Sciatic nerve (tissue), 2 donors: ENCODE results near the gene ABL1. TPM values are rescaled to one million over a fixed set of nuclear protein-coding genes. Genes with fewer than 3 reads are reported as not detected.

Experiments used
- ATAC-seq: fragments of 200-7000 bp; cut with Tn5 transposase; one replicate; pipeline ENCODE4 v1.9.1; 2020; ENCODE audit warnings: mild to moderate bottlenecking, moderate library complexity
- DNase-seq: peaks from one replicate; pipeline ENCODE4 v3.0.0-alpha.2; 2020; ENCODE audit warnings: low spot score
- intact Hi-C: fragments of 100-400 bp; cut with DNase I; formaldehyde crosslinking; loops from one replicate; pipeline ENCODE4 v1.14.2; 2022
- total RNA-seq: library from RNA; stranded (reverse); fragmentation: NEBNext Ultra II Directional; extraction: Animal tissue kit (Norgen Biotek cat#: 25700); gene quantifications from one replicate; pipeline ENCODE4 v1.2.1, GENCODE V29; 2021
- donor health status: DM: no; HTN: no; CAD: no.
- donor health status: DM: no; HTN: no; CAD: no.

The ABL1 gene
- total RNA-seq, 1 donor from 2014 or later = 85.8 TPM

DNA sequence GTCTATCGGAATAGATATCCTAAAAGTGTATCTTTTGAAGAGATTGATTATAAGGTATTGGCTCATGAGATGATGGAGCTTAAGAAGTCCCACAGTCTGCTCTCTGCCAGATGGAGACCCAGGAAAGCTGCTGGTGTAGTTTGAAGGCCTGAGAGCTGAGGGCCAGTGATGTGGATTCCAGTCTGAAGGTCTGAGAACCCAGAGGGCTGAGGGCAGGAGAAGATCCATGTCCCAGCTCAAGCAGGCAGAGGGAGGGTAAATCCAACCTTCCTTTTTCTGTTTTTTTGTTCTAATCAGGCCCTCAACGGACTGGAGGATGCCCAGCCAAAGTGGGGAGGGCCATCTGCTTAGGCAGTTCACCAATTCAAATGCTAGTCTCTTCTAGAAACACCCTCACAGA, 11.0 kb upstream of the ABL1 start:
- DNase-seq = no peak
- intact Hi-C loops = no loop called here
- ATAC-seq = peak; percentile 35

DNA sequence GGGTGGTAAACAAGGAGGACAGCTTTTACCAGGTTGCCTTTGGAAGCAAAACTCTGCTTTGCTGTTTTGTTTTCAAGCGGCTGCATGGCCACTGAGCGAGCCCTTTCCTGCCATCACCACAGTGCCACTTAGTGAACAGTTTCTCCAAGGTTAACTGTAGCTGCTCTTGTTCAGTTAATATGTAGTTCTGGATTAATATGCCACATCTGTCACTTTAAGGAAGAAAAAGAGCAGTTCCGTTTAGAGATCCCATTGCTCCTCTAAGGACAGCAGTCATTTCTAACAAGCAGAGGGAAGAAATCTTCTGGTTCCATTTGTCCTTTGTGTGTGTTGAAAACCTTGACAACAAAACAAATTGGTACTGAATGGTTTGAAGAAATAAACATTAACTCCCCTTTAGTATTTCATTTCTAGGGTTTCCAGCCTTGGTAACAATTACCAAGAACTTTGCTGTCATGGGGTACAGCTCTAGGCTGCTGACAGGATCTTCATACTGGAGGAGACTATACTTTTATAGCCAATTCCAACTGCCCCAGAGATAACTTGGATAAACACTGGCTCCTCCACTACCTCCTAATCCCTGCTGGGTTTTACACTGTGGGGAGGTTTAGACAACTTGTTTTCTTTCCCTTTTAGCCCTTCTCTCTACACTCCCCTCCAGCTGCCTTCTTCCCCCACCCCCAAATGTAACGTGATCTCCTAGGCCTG, 10.3 kb upstream of the ABL1 start:
- intact Hi-C loops = no loop called here
- peak; percentile 95 for ATAC-seq
- DNase-seq = no peak

- ATAC-seq = no peak
- no peak for DNase-seq
- intact Hi-C loops = no loop called here
Measured at GRCh38 chr9:130825351-130825651, 9.8 kb upstream of the ABL1 start.

DNA sequence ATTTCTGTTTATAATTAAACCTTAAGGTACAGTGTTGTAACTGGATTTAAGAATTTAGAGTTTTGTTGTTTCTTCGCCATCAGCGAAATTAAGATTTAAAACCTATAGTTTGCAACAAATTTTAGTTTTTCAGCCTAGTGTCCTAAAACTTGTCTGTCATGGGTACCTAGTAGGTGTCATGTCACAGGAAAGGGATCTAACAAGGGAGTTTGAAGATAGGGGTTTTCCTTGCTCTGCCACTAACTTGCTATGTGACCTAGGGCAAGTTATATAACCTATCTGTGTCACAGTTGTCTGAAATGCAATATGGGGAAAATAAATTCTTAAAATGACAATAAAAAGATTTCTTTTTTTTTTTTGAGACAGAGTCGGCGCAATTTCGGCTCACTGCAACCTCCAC, 9.2 kb upstream of the ABL1 start:
- DNase-seq (no peak), ATAC-seq (no peak)
- intact Hi-C loops = no loop called here

DNA sequence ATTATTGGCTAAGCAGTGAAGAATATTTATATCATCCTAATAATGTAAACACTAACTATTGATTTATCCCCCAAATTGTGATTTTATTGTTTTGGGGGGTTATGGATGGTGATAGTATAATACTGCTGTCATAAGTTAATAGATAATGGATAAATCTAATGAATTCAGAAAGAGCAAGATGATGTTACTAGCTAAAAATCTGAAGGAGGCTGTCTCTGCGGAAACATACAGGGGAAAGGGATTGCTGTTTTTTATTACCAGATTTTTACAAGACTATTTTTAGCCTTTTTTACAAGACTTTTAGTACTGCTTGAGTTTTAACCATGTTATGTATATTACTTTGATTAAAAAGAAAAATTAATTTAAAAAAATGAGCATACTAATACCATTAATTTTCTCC, 5.3 kb upstream of the ABL1 start:
- ATAC-seq (no peak), DNase-seq (no peak)
- intact Hi-C loops = no loop called here

- ATAC-seq = no peak
- no peak for DNase-seq
- intact Hi-C loops = no loop called here
Measured at GRCh38 chr9:130830231-130830760, 4.8 kb upstream of the ABL1 start.

DNA sequence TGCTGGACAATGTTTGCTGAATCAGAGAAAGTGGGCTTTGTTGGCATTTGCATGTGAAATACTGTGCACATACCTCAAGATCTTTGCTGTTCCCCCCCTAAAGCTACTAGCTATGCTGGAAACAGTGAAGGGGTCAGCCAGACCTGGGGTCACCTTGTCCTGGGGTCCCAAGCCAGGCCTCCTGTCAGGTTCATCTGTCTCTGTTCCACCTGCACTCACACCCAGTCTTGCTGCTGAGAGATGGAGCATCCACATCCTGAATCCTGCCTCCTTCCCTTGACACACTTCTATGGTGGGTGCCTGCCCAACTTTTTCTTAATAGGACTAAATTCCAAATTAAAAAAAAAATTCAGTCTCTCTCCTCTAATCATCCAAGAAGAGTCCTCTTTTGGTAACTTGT, 4.0 kb upstream of the ABL1 start:
- DNase-seq = no peak
- intact Hi-C loops = no loop called here
- ATAC-seq = no peak

DNA sequence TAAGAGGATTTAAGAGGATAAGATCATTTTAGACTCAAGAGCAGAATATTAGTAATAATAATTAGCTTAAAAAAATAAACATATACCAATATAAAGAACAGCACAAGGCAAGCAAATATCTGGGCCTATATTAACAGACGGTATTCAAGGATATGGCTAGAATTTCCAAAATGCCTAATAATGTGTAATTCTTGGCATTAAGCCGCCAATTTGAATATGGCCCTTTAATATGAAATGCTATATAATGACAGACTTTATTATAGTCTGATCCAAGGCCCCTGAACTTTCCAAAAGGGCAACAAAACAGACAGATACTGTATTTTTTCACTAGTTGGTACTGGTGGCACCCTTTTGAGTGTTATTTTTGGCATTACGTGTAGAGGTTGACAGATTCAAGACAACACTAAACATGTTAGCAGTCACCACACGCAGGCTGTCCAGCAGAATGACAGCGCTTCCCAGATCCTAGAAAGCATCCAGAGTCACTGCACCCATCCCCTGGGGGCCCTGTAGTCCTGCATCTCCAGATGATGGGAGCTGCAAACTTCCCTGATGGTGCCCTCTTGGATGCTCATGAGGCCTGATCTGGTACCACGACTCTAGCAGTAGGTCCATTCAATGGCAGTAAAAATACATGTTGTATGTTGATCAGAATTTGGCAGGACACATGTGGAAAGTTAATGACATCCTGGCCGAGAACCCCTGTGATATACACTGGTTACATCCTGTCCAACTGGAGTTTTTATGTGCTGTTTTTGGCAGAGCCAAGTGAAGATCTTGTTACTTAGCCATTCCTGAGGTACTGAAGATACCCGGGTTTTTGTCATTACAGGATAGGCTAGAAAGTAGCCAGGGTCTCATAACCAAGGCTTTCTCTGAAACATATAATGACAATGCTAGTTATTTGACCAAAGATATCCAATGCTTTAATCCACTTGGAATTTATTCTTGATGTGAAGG, 1.7 kb upstream of the ABL1 start:
- DNase-seq (no peak), ATAC-seq (no peak)
- intact Hi-C loops = no loop called here

- intact Hi-C loops = no loop called here
- no peak for DNase-seq
- ATAC-seq = peak; percentile 60
Measured at GRCh38 chr9:130835441-130836298, 616 bp downstream of the ABL1 start.

- no peak for DNase-seq
- ATAC-seq = peak; percentile 45
- intact Hi-C loops = no loop called here
Measured at GRCh38 chr9:130837002-130837511, 2.0 kb downstream of the ABL1 start.

GRCh38 chr9:130837643-130838042, 2.6 kb downstream of the ABL1 start:
- intact Hi-C loops = no loop called here
- DNase-seq (no peak), ATAC-seq (no peak)

GRCh38 chr9:130839132-130840111, 4.4 kb downstream of the ABL1 start:
- ATAC-seq (no peak), DNase-seq (no peak)
- intact Hi-C loops = no loop called here

DNA sequence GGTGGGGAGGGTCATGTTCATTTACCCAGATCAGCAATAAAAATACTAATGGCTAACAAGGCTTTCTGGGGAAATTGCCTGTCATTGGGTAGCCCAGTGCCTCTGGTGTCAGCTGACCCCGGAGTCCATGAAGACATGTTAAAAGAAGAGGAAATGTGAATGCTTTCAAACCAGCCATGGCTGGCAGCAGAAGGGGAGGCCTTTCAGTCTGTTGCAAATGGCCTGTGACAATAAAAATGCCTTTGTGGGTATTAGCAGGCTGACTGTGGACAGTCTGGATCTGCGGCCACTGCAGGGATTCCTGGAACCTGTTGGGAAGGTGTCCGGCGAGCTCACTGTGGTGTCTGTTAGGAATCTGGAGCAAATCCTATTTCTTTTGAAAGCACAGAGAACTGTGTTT, 7.5 kb downstream of the ABL1 start:
- ATAC-seq = no peak
- intact Hi-C loops = no loop called here

DNA sequence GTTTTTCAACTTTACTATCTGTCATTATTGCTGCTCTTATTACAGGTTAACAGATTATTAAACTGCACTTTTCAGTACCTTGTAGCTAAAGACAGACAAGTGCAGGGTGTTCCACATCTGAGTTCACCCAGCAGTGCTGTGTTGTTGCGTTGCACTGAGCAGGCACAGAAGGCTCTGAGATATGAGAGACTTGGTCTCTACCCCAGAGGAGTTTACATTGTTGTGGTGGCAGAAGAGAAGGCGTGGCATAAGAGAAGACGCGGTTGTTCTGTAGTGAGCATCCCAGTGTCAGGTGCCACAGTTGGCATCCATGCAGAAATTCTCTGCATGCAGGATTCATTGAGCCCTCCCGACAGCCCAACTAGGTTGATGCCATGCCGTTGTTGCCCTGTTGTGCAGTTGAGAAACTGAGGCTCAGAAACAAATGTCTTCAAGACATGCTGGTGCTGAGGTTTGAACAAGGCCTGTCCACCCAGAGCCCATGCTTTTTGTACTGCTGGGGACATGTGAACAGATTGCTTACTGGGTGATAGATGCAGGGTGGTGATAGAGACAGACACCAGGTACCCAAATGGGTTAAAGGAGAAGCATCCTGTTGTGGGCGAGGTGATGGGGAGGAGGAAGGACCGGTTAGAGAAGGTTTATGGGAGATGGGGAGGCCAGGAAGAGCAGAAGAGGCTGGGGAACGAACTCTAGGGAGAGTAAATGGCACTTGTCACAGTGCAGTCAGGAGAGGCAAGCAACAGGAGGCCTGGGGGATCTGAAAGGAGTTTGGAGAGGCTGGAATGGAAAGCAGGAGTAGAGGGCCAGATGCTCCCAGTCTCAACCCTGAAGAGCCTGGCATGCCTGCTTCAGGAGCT, 8.2 kb downstream of the ABL1 start:
- ATAC-seq (no peak), DNase-seq (no peak)
- intact Hi-C loops = no loop called here

More for the DNA sequence above, 7.5 kb downstream of the ABL1 start:
- no peak for DNase-seq

DNA sequence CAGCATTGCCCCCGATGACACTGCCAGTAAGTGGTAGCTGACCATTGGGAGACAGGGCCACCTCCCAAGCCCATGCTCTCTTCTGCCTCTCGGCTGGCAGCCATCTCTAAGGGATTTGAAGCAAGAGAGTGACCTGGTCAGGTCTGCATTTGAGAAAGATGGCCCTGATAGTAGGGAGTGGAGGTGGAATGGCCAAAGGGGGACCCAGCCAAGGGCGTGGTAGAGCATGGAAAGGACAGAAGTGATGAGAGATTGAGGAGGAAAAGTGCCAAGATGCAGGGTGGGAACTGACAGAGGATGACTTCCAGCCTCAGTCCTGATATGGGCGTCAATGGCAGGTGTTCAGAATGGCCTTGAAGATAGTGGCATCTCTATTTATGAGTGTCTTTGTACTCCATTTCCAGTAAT, 9.0 kb downstream of the ABL1 start:
- intact Hi-C loops = no loop called here
- DNase-seq (no peak), ATAC-seq (no peak)

DNA sequence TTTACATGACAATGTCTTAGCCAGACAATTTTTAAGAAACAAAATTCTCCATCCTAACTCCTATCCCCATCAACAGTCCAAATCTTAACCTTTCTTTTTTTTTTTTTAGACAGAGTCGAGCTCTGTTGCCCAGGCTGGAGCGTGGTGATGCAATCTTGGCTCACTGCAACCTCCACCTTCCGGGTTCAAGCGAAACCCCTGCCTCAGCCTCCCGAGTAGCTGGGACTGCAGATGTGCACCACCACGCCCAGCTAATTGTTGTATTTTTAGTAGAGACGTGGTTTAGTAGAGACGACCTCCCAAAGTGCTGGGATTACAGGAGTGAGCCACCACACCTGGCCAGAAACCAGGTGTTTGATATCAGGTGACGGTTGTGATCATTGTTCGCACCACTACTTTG, 10.2 kb downstream of the ABL1 start:
- DNase-seq (no peak), ATAC-seq (no peak)
- intact Hi-C loops = no loop called here

DNA sequence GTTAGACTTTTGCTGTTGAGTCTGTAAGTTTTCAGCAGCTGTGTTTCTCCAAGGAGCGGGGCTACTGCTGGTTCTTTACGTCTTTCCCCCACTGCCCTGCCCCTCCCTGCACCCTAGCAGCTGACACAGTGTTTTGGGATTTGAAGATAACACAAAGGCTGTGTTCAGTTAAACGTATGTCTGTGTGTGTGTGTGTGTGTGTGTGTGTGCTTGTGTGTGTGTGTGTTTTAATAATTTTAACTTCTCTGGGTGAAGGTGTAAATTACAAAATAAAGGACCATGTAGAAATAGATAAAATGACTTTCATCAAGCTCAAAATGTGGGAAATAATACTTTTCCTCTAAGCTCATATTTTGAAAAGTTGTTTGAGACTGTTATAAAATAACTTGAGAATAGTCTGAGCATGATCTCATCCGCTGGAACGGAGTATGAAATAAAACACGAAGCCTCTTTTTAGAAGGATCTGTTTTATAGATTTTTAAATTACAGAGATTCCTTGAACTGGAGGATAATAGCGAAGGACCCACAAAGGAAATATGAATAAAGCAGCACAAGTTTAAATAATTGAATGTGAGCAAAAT, 10.9 kb downstream of the ABL1 start:
- intact Hi-C loops = no loop called here
- ATAC-seq (peak; percentile 28), DNase-seq (no peak)
